BE2C (cell line): ENCODE results near the gene MYH11.

Source experiments
- DNase-seq: peaks from one replicate; pipeline ENCODE4 v3.0.0-alpha.2; 2020
- H3K27me3 ChIP-seq: fragments of 250-450 bp; sonication (Bioruptor Pico); 2 replicates; pipeline ENCODE4 v1.5.1; 2020; ENCODE audit warnings: mild to moderate bottlenecking
- H3K36me3 ChIP-seq: fragments of 250-450 bp; sonication (Bioruptor Pico); 2 replicates; pipeline ENCODE4 v1.5.1; 2020; ENCODE audit warnings: mild to moderate bottlenecking
- H3K4me1 ChIP-seq: fragments of 250-450 bp; sonication (Bioruptor Pico); 2 replicates; pipeline ENCODE4 v1.5.1; 2020
- H3K4me3 ChIP-seq: 2 replicates; pipeline ENCODE4 v1.5.1; 2011; ENCODE audit warnings: low read depth, low read length
- H3K9me3 ChIP-seq: fragments of 250-450 bp; sonication (Bioruptor Pico); 2 replicates; pipeline ENCODE4 v1.5.1; 2020
- TF ChIP-seq, protein P1 (sequence below): IDR thresholded peaks from 2 replicates; pipeline ENCODE4 v1.5.1; 2012; ENCODE audit warnings: mild to moderate bottlenecking, low read depth, low read length

MYH11 gene

GRCh38 chr16:15764112-15764511 lies 92.7 kb downstream of the MYH11 start:
- Histone ChIP-seq H3K9me3 (no peaks in the 10 kb centered on the region), H3K4me3 (no peak overlapping the region), H3K36me3 (no peaks in the 10 kb centered on the region), H3K4me1 (no peaks in the 10 kb centered on the region), H3K27me3 (no peaks in the 10 kb centered on the region)
- no peak for DNase-seq
- TF ChIP-seq, protein P1, sequence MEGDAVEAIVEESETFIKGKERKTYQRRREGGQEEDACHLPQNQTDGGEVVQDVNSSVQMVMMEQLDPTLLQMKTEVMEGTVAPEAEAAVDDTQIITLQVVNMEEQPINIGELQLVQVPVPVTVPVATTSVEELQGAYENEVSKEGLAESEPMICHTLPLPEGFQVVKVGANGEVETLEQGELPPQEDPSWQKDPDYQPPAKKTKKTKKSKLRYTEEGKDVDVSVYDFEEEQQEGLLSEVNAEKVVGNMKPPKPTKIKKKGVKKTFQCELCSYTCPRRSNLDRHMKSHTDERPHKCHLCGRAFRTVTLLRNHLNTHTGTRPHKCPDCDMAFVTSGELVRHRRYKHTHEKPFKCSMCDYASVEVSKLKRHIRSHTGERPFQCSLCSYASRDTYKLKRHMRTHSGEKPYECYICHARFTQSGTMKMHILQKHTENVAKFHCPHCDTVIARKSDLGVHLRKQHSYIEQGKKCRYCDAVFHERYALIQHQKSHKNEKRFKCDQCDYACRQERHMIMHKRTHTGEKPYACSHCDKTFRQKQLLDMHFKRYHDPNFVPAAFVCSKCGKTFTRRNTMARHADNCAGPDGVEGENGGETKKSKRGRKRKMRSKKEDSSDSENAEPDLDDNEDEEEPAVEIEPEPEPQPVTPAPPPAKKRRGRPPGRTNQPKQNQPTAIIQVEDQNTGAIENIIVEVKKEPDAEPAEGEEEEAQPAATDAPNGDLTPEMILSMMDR = no peak

- H3K4me1 ChIP-seq = no peaks in the 10 kb centered on the region
- H3K36me3 ChIP-seq = no peaks in the 10 kb centered on the region
- no peak overlapping the region for H3K4me3 ChIP-seq
- H3K9me3 ChIP-seq = no peaks in the 10 kb centered on the region
- TF ChIP-seq, protein P1 = no peak
- no peaks in the 10 kb centered on the region for H3K27me3 ChIP-seq
- no peak for DNase-seq
Observed at GRCh38 chr16:15760129-15760528, 96.7 kb downstream of the MYH11 start.

GRCh38 chr16:15759070-15759469 lies 97.8 kb downstream of the MYH11 start:
- H3K27me3 ChIP-seq = no peaks in the 10 kb centered on the region
- no peaks in the 10 kb centered on the region for H3K9me3 ChIP-seq
- no peak overlapping the region for H3K4me3 ChIP-seq
- H3K4me1 ChIP-seq = no peaks in the 10 kb centered on the region
- no peak for DNase-seq
- no peaks in the 10 kb centered on the region for H3K36me3 ChIP-seq
- TF ChIP-seq, protein P1 = no peak

DNA sequence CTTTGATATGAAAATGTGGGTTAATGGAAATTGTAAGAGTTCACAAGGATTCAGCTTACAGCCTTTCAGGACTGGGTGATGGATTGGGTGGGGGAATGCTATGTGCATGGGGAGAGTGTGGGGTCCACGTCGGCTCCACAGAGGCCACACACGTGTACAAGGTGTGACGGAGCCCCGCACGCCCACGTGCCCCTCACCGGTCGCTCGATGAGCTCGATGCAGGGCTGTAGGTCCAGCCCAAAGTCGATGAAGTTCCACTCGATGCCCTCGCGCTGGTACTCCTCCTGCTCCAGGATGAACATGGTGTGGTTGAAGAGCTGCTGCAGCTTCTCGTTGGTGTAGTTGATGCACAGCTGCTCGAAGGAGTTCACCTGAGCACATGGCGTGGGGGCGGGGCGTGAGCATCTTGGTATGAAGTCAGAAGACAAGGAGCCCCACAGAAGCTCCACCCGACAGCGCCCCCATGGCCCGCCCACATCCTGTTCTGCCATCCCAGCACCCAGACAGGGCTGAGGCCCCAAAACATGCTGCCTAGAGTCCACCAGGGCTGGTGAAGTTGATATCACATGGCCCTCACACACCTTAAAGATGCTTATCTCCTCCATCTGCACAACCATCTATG lies 99.1 kb downstream of the MYH11 start:
- Histone ChIP-seq H3K4me3 (no peak overlapping the region), H3K9me3 (no peaks in the 10 kb centered on the region), H3K4me1 (no peaks in the 10 kb centered on the region), H3K36me3 (no peaks in the 10 kb centered on the region), H3K27me3 (no peaks in the 10 kb centered on the region)
- TF ChIP-seq, protein P1 = no peak
- no peak for DNase-seq

- Histone ChIP-seq H3K4me3 (no peak overlapping the region), H3K4me1 (no peaks in the 10 kb centered on the region), H3K27me3 (no peaks in the 10 kb centered on the region), H3K36me3 (no peaks in the 10 kb centered on the region), H3K9me3 (no peaks in the 10 kb centered on the region)
- TF ChIP-seq, protein P1 = no peak
- no peak for DNase-seq
Observed at GRCh38 chr16:15757077-15757386, 99.8 kb downstream of the MYH11 start.

DNA sequence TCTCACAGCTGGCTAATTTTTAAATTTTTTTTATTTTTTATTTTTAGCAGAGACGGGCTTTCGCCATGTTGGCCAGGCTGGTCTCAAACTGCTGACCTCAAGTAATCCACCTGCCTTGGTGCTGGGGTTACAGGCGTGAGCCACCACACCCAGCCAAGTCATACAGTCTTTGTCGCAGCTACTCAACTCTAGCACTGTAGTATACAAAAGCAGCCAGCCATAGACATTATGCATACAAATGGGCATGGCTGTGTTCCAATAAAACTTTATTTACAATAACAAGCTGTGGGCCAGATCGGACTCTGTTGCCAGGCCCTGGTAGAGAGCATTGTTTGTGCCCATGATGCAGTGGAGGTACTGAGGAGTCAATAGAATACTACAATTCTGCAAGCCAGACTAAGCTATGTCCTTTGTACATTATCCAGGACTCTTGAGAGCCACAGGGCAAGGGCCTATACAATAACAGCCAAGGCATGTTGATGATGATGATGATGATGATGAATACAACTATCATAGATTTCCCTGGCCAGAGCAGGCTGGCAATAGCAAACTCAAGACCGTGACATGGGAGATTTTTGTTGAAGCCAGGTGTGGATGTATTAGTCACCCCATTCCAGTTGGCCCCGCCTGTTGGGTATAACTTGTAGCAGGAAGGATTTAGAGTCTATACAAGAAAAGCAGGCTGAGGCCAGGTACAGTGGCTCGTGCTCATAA lies 101.8 kb downstream of the MYH11 start:
- no peaks in the 10 kb centered on the region for H3K36me3 ChIP-seq
- TF ChIP-seq, protein P1 = no peak
- H3K27me3 ChIP-seq = no peaks in the 10 kb centered on the region
- no peak overlapping the region for H3K4me3 ChIP-seq
- no peak for DNase-seq
- no peaks in the 10 kb centered on the region for H3K4me1 ChIP-seq
- no peaks in the 10 kb centered on the region for H3K9me3 ChIP-seq
